Gastroesophageal sphincter (tissue), 3 donors: ENCODE measurements around the gene CEP112.

ENCODE experiments used
- CTCF ChIP-seq, 4 experiments: fragments of 200-600 bp in 2 of 4; fragments of 450-650 bp in 2 of 4; sonication (generic) in 1 of 4; IDR thresholded peaks; one replicate each; pipeline ENCODE4 v1.5.1; 2017 to 2019; ENCODE audit warnings: antibody characterized with exemption in 4 of 4, mild to moderate bottlenecking in 2 of 4, moderate library complexity in 2 of 4
- EP300 ChIP-seq: sonication (generic); formaldehyde crosslinking; IDR thresholded peaks from one replicate; pipeline ENCODE4 v1.6.1; 2017; ENCODE audit warnings: antibody characterized with exemption, mild to moderate bottlenecking
- POLR2A ChIP-seq, 2 donors: fragments of 450-650 bp; IDR thresholded peaks; one replicate each; pipeline ENCODE4 v1.6.1; 2017; ENCODE audit warnings: antibody characterized with exemption in 2 of 2, mild to moderate bottlenecking in 2 of 2, moderate library complexity in 1 of 2
- POLR2AphosphoS5 ChIP-seq: sonication (generic); formaldehyde crosslinking; IDR thresholded peaks from one replicate; pipeline ENCODE4 v1.6.1; 2017; ENCODE audit warnings: antibody characterized with exemption

DNA sequence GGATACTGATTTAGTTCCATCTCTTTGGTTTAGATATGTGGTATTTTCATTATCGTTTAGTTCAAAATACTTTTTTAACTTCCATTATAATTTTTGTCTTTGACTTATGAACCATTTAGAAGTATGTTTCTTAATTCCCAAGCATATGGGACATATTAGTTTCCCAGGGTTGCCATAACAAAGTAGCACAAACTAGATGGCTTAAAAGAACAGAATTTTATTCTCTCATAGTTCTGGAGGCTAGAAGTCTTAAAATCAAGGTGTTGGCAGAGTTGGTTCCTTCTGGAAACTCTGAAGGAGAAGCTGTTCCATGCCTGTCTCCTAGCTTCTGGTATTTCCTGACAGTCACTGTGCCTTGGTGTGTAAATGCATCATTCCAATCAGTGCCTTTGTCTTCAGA lies 339.0 kb downstream of the CEP112 start:
- TF ChIP-seq EP300 (no peak), POLR2AphosphoS5 (no peak), CTCF (IDR thresholded peaks at IDR 0.05) (no peak), POLR2A (IDR thresholded peaks at IDR 0.05) (no peak)
